ENCODE data around the gene SLC4A5.
"Not testable (repeated sequence)": the region's sequence is repeated elsewhere in the genome, so short reads cannot be mapped to it uniquely, and the experiment has no call there.

SLC4A5 gene

GRCh38 chr2:74233648-74234047 is 109.6 kb downstream of the SLC4A5 start:
- DNase-seq (ENCODE audit: low read depth in 3 of 3): no peak

GRCh38 chr2:74232426-74232825 is 110.8 kb downstream of the SLC4A5 start:
- no peak for DNase-seq (ENCODE audit: low read depth in 3 of 3)

- DNase-seq (ENCODE audit: low read depth in 3 of 3): not testable (repeated sequence)
Observed at GRCh38 chr2:74229865-74230264, 113.4 kb downstream of the SLC4A5 start.

- no peak for DNase-seq (ENCODE audit: low read depth in 3 of 3)
Observed at GRCh38 chr2:74228772-74229171, 114.4 kb downstream of the SLC4A5 start.

GRCh38 chr2:74227646-74228045 is 115.6 kb downstream of the SLC4A5 start:
- no peak for DNase-seq (ENCODE audit: low read depth in 3 of 3)

GRCh38 chr2:74226648-74227213 is 116.5 kb downstream of the SLC4A5 start:
- DNase-seq (ENCODE audit: low read depth in 3 of 3): no peak

GRCh38 chr2:74225698-74226459 is 117.3 kb downstream of the SLC4A5 start:
- no peak for DNase-seq (ENCODE audit: low read depth in 3 of 3)

GRCh38 chr2:74223941-74224770 is 119.1 kb downstream of the SLC4A5 start:
- no peak for DNase-seq (ENCODE audit: low read depth in 3 of 3)

- DNase-seq (ENCODE audit: low read depth in 3 of 3): no peak
Observed at GRCh38 chr2:74222300-74222650, 120.9 kb downstream of the SLC4A5 start.

GRCh38 chr2:74221604-74222299 is 121.5 kb downstream of the SLC4A5 start:
- no peak for DNase-seq (ENCODE audit: low read depth in 3 of 3)

- no peak for DNase-seq (ENCODE audit: low read depth in 3 of 3)
Observed at GRCh38 chr2:74221091-74221490, 122.1 kb downstream of the SLC4A5 start.

GRCh38 chr2:74219846-74220486 is 123.2 kb downstream of the SLC4A5 start:
- DNase-seq (ENCODE audit: low read depth in 3 of 3): no peak

GRCh38 chr2:74216642-74217041 is 126.6 kb downstream of the SLC4A5 start:
- no peak for DNase-seq (ENCODE audit: low read depth in 3 of 3)

GRCh38 chr2:74215771-74216170 is 127.4 kb downstream of the SLC4A5 start:
- not testable (repeated sequence) for DNase-seq (ENCODE audit: low read depth in 3 of 3)

GRCh38 chr2:74212702-74213410 is 130.4 kb downstream of the SLC4A5 start:
- DNase-seq (ENCODE audit: low read depth in 3 of 3): no peak

GRCh38 chr2:74206180-74206688 is 137.0 kb downstream of the SLC4A5 start:
- no peak for DNase-seq (ENCODE audit: low read depth in 3 of 3)

GRCh38 chr2:74205596-74205995 is 137.6 kb downstream of the SLC4A5 start:
- no peak for DNase-seq (ENCODE audit: low read depth in 3 of 3)

GRCh38 chr2:74205113-74205512 is 138.1 kb downstream of the SLC4A5 start:
- no peak for DNase-seq (ENCODE audit: low read depth in 3 of 3)

GRCh38 chr2:74204436-74204835 is 138.8 kb downstream of the SLC4A5 start:
- DNase-seq (ENCODE audit: low read depth in 3 of 3): no peak

- no peak for DNase-seq (ENCODE audit: low read depth in 3 of 3)
Observed at GRCh38 chr2:74201596-74201995, 141.6 kb downstream of the SLC4A5 start.

- no peak for DNase-seq (ENCODE audit: low read depth in 3 of 3)
Observed at GRCh38 chr2:74201196-74201595, 142.0 kb downstream of the SLC4A5 start.
